ENCODE measurements around the gene FNDC7. TPM values are rescaled to one million over a fixed set of nuclear protein-coding genes. Genes with fewer than 3 reads are reported as not detected.
A peak's percentile ranks its signal among the peaks of the same experiment; 100 is the strongest.
"Not testable (repeated sequence)": the region's sequence is repeated elsewhere in the genome, so short reads cannot be mapped to it uniquely, and the experiment has no call there.

The FNDC7 gene
- total RNA-seq, 1 experiment from 2014 or later = not detected

- DNase-seq (ENCODE audit: low read depth, low spot score) = peak; percentile 89
- in situ Hi-C loops (cut with HindIII; ENCODE audit: low pct_unique_long_range_greater_than_20kb, low sequenced_read_pairs) = no loop called here
These were observed 20.6 kb upstream of the FNDC7 start, which contains the start of gene PRPF38B for GRCh38 chr1:108691942-108692723. Gene PRPF38B (plus strand): TSS chr1:108692310. CDS start chr1:108692592, 282 bp downstream.

GRCh38 chr1:108692724-108693655 lies 19.7 kb upstream of the FNDC7 start:
- peak; percentile 63 for DNase-seq (ENCODE audit: low read depth, low spot score)

GRCh38 chr1:108695535-108695934 lies 17.2 kb upstream of the FNDC7 start:
- DNase-seq (ENCODE audit: low read depth, low spot score) = no peak
- in situ Hi-C loops (cut with HindIII; ENCODE audit: low pct_unique_long_range_greater_than_20kb, low sequenced_read_pairs) = no loop called here

More at GRCh38 chr1:108692724-108693655, 19.7 kb upstream of the FNDC7 start:
- in situ Hi-C loops (cut with HindIII; ENCODE audit: low pct_unique_long_range_greater_than_20kb, low sequenced_read_pairs) = no loop called here

GRCh38 chr1:108699375-108700332 lies 13.1 kb upstream of the FNDC7 start:
- DNase-seq (ENCODE audit: low read depth, low spot score) = no peak
- in situ Hi-C loops (cut with HindIII; ENCODE audit: low pct_unique_long_range_greater_than_20kb, low sequenced_read_pairs) = no loop called here

- in situ Hi-C loops (cut with HindIII; ENCODE audit: low pct_unique_long_range_greater_than_20kb, low sequenced_read_pairs) = no loop called here
- DNase-seq (ENCODE audit: low read depth, low spot score) = no peak
These were observed 11.4 kb upstream of the FNDC7 start for GRCh38 chr1:108701176-108701849.

GRCh38 chr1:108702109-108702508 lies 10.6 kb upstream of the FNDC7 start:
- in situ Hi-C loops (cut with HindIII; ENCODE audit: low pct_unique_long_range_greater_than_20kb, low sequenced_read_pairs); DNase-seq (ENCODE audit: low read depth, low spot score): not testable (repeated sequence)

GRCh38 chr1:108703939-108704338 lies 8.8 kb upstream of the FNDC7 start:
- in situ Hi-C loops (cut with HindIII; ENCODE audit: low pct_unique_long_range_greater_than_20kb, low sequenced_read_pairs) = no loop called here
- DNase-seq (ENCODE audit: low read depth, low spot score) = no peak

GRCh38 chr1:108704496-108704895 lies 8.2 kb upstream of the FNDC7 start:
- no peak for DNase-seq (ENCODE audit: low read depth, low spot score)
- in situ Hi-C loops (cut with HindIII; ENCODE audit: low pct_unique_long_range_greater_than_20kb, low sequenced_read_pairs) = no loop called here

GRCh38 chr1:108706643-108707042 lies 6.1 kb upstream of the FNDC7 start:
- no peak for DNase-seq (ENCODE audit: low read depth, low spot score)

GRCh38 chr1:108708691-108709660 lies 3.7 kb upstream of the FNDC7 start:
- DNase-seq (ENCODE audit: low read depth, low spot score) = peak; percentile 74
- in situ Hi-C loops (cut with HindIII; ENCODE audit: low pct_unique_long_range_greater_than_20kb, low sequenced_read_pairs) = no loop called here

More at GRCh38 chr1:108706643-108707042, 6.1 kb upstream of the FNDC7 start:
- in situ Hi-C loops (cut with HindIII; ENCODE audit: low pct_unique_long_range_greater_than_20kb, low sequenced_read_pairs) = no loop called here

- in situ Hi-C loops (cut with HindIII; ENCODE audit: low pct_unique_long_range_greater_than_20kb, low sequenced_read_pairs) = no loop called here
- DNase-seq (ENCODE audit: low read depth, low spot score) = no peak
These were observed 3.2 kb downstream of the FNDC7 start for GRCh38 chr1:108715932-108716331.

GRCh38 chr1:108716437-108717230 lies 3.9 kb downstream of the FNDC7 start:
- DNase-seq (ENCODE audit: low read depth, low spot score) = no peak
- in situ Hi-C loops (cut with HindIII; ENCODE audit: low pct_unique_long_range_greater_than_20kb, low sequenced_read_pairs) = no loop called here

GRCh38 chr1:108717774-108718316 lies 5.1 kb downstream of the FNDC7 start:
- in situ Hi-C loops (cut with HindIII; ENCODE audit: low pct_unique_long_range_greater_than_20kb, low sequenced_read_pairs) = no loop called here
- DNase-seq (ENCODE audit: low read depth, low spot score) = no peak

GRCh38 chr1:108718927-108719655 lies 6.4 kb downstream of the FNDC7 start:
- in situ Hi-C loops (cut with HindIII; ENCODE audit: low pct_unique_long_range_greater_than_20kb, low sequenced_read_pairs) = no loop called here
- DNase-seq (ENCODE audit: low read depth, low spot score) = no peak
